SK-N-SH (cell line): ENCODE results near the gene SLC29A1. TPM values are rescaled to one million over a fixed set of nuclear protein-coding genes. Genes with fewer than 3 reads are reported as not detected.

Source experiments
- CTCF ChIA-PET: fragments of 300-600, 350-600 bp; formaldehyde crosslinking; extraction: SDS; loops from one replicate; lab custom pipeline; 2021; lab: Yijun Ruan, JAX
- POLR2A ChIA-PET: fragments of 350-600 bp; sonication (Branson Sonifier 250); formaldehyde crosslinking; extraction: SDS; loops from one replicate; lab custom pipeline; 2020; ENCODE audit warnings: antibody characterized with exemption, inconsistent platforms; lab: Yijun Ruan, JAX
- DNase-seq: peaks from one replicate; pipeline ENCODE4 v3.0.0; 2012
- H2AFZ ChIP-seq: fragments of 200-600 bp; sonication (generic); 2 replicates; pipeline ENCODE4 v1.8.1; 2016; ENCODE audit warnings: antibody characterized with exemption, mild to moderate bottlenecking, low read depth
- H3F3A ChIP-seq: fragments of 200-600 bp; sonication (generic); replicated peaks from 2 replicates; pipeline ENCODE3; 2016; ENCODE audit warnings: antibody characterized with exemption, mild to moderate bottlenecking; ENCODE audit not compliant: insufficient read depth
- H3K27ac ChIP-seq, 2 experiments: fragments of 200-500 bp in 1 of 2; fragments of 200-600 bp in 1 of 2; sonication (Bioruptor generic) in 1 of 2; sonication (generic), shearing (Covaris generic) in 1 of 2; 2 replicates each; pipeline versions ENCODE4 v1.5.1 to v1.6.1; 2014 to 2016; ENCODE audit warnings: low read depth in 2 of 2, inconsistent platforms in 1 of 2, low read length in 1 of 2, mild to moderate bottlenecking in 1 of 2, mixed read lengths in 1 of 2
- H3K27me3 ChIP-seq: fragments of 200-600 bp; sonication (generic), shearing (Covaris generic); 2 replicates; pipeline ENCODE4 v1.6.1; 2016; ENCODE audit warnings: mixed run types; ENCODE audit not compliant: insufficient read depth
- H3K36me3 ChIP-seq, 2 experiments: fragments of 200-500 bp in 1 of 2; fragments of 200-600 bp in 1 of 2; sonication (Bioruptor generic) in 1 of 2; sonication (generic) in 1 of 2; replicated peaks in 1 of 2; 2 replicates each; pipeline versions ENCODE3 to v1.5.1; 2014 to 2016; ENCODE audit warnings: low read length in 1 of 2, mild to moderate bottlenecking in 1 of 2; ENCODE audit not compliant: insufficient read depth in 2 of 2, control insufficient read depth in 1 of 2
- H3K4me1 ChIP-seq, 2 experiments: fragments of 200-500 bp in 1 of 2; fragments of 200-600 bp in 1 of 2; sonication (Bioruptor generic) in 1 of 2; sonication (generic), shearing (Covaris generic) in 1 of 2; 2 replicates each; pipeline versions ENCODE4 v1.5.1 to v1.6.1; 2014 to 2016; ENCODE audit warnings: low read depth in 1 of 2, low read length in 1 of 2, mixed run types in 1 of 2; ENCODE audit not compliant: insufficient read depth in 2 of 2, control insufficient read depth in 1 of 2
- H3K4me2 ChIP-seq: fragments of 200-600 bp; sonication (generic), shearing (Covaris generic); 2 replicates; pipeline ENCODE4 v1.6.1; 2017; ENCODE audit warnings: mixed run types
- H3K4me3 ChIP-seq, 2 experiments: fragments of 200-500 bp in 1 of 2; fragments of 200-600 bp in 1 of 2; sonication (Bioruptor generic) in 1 of 2; sonication (generic), shearing (Covaris generic) in 1 of 2; 2 replicates each; pipeline versions ENCODE4 v1.5.1 to v1.8.1; 2014 to 2016; ENCODE audit warnings: low read depth in 2 of 2, inconsistent platforms in 1 of 2, low read length in 1 of 2, mild to moderate bottlenecking in 1 of 2, mixed read lengths in 1 of 2, moderate library complexity in 1 of 2
- H3K79me2 ChIP-seq: fragments of 200-600 bp; sonication (generic); 2 replicates; pipeline ENCODE4 v1.8.1; 2017; ENCODE audit warnings: mild to moderate bottlenecking; ENCODE audit not compliant: insufficient read depth
- H3K9ac ChIP-seq: fragments of 200-600 bp; sonication (generic); 2 replicates; pipeline ENCODE4 v1.6.1; 2017; ENCODE audit warnings: mixed run types
- H3K9me2 ChIP-seq: fragments of 200-600 bp; sonication (generic); 2 replicates; pipeline ENCODE4 v1.6.1; 2017; ENCODE audit warnings: mixed run types
- H3K9me3 ChIP-seq: fragments of 200-600 bp; sonication (generic); 2 replicates; pipeline ENCODE4 v1.6.1; 2017; ENCODE audit warnings: mixed run types, mild to moderate bottlenecking, moderate library complexity
- H4K20me1 ChIP-seq: fragments of 200-600 bp; sonication (generic); 2 replicates; pipeline ENCODE4 v1.6.1; 2017; ENCODE audit warnings: mild to moderate bottlenecking, mixed run types; ENCODE audit not compliant: insufficient read depth
- EP300 ChIP-seq, 2 experiments: IDR thresholded peaks; 2 replicates each; pipeline versions ENCODE4 v1.4.0 to v1.6.1; 2012; ENCODE audit warnings: borderline replicate concordance in 1 of 2, low read depth in 1 of 2, low read length in 1 of 2
- EZH2phosphoT487 ChIP-seq: fragments of 200-600 bp; sonication (generic); IDR thresholded peaks from 2 replicates; pipeline ENCODE4 v1.6.1; 2017; ENCODE audit warnings: low read depth, mixed run types, mild to moderate bottlenecking, antibody characterized with exemption, moderate library complexity, borderline replicate concordance
- FOSL2 ChIP-seq: IDR thresholded peaks from 2 replicates; pipeline ENCODE4 v1.4.0; 2012; ENCODE audit warnings: low read depth, mild to moderate bottlenecking, moderate library complexity, borderline replicate concordance
- GATA2 ChIP-seq: sonication (generic); formaldehyde crosslinking; IDR thresholded peaks from 2 replicates; pipeline ENCODE4 v1.5.0; 2020; ENCODE audit warnings: mild to moderate bottlenecking, missing genetic modification reagents
- JUND ChIP-seq: IDR thresholded peaks from 2 replicates; pipeline ENCODE4 v1.4.0; 2012
- MXI1 ChIP-seq: IDR thresholded peaks from 2 replicates; pipeline ENCODE4 v1.6.1; 2012; ENCODE audit warnings: mild to moderate bottlenecking, low read depth, low read length, improper control_type of control experiment
- NRF1 ChIP-seq: IDR thresholded peaks from 2 replicates; pipeline ENCODE4 v1.6.1; 2012; ENCODE audit warnings: low read depth, mild to moderate bottlenecking, low read length
- RAD21 ChIP-seq: IDR thresholded peaks from 2 replicates; pipeline ENCODE4 v1.6.1; 2012; ENCODE audit warnings: mild to moderate bottlenecking, low read length
- RCOR1 ChIP-seq: fragments of 150-350 bp; IDR thresholded peaks from 2 replicates; pipeline ENCODE4 v1.6.1; 2017; ENCODE audit warnings: antibody characterized with exemption, low read length
- REST ChIP-seq: IDR thresholded peaks from 2 replicates; pipeline ENCODE4 v1.6.1; 2012; ENCODE audit warnings: mild to moderate bottlenecking, low read depth, low read length, moderate library complexity
- RFX5 ChIP-seq: IDR thresholded peaks from 2 replicates; pipeline ENCODE4 v1.6.1; 2012; ENCODE audit warnings: mild to moderate bottlenecking, improper control_type of control experiment, low read length
- SIN3A ChIP-seq: IDR thresholded peaks from 2 replicates; pipeline ENCODE4 v1.6.1; 2012; ENCODE audit warnings: low read depth, mild to moderate bottlenecking, low read length, moderate library complexity, borderline replicate concordance
- TAF1 ChIP-seq: IDR thresholded peaks from 2 replicates; pipeline ENCODE4 v1.6.1; 2012; ENCODE audit warnings: low read depth, mild to moderate bottlenecking, low read length, moderate library complexity, borderline replicate concordance
- USF2 ChIP-seq: fragments of 150-350 bp; IDR thresholded peaks from 2 replicates; pipeline ENCODE4 v1.6.1; 2017; ENCODE audit warnings: antibody characterized with exemption, low read length, low read depth, borderline replicate concordance
- YY1 ChIP-seq: IDR thresholded peaks from 2 replicates; pipeline ENCODE4 v1.4.0; 2012; ENCODE audit warnings: low read depth, mild to moderate bottlenecking
- ZBTB33 ChIP-seq: IDR thresholded peaks from 2 replicates; pipeline ENCODE4 v1.4.0; 2012; ENCODE audit warnings: low read depth, borderline replicate concordance
- WGBS: methylation state at CpG from one replicate; pipeline ENCODE4 v1.1.6; 2017; ENCODE audit warnings: low lambda C conversion rate; 5-methylcytosine and 5-hydroxymethylcytosine counted together
- polyA plus RNA-seq, 3 experiments: library from polyadenylated mRNA; depleted of rRNA; stranded (reverse); fragments of >200 nt; gene quantifications; 2 replicates each; pipeline ENCODE4 v1.2.3, GENCODE V29; 2012
- TF ChIP-seq, protein P1 (sequence below): IDR thresholded peaks from 2 replicates; pipeline ENCODE4; 2012
- TF ChIP-seq, protein P2 (sequence below): fragments of 200-600 bp; sonication (generic); IDR thresholded peaks from 2 replicates; pipeline ENCODE4 v1.6.1; 2017; ENCODE audit warnings: antibody characterized with exemption, mild to moderate bottlenecking, moderate library complexity

SLC29A1 gene
- polyA plus RNA-seq, 1 of the 3 experiments (the other 2 are of a cell fraction), result 44.5 TPM

GRCh38 chr6:44217332-44218143, 5.9 kb upstream of the SLC29A1 start:
- no peak overlapping the region for H2AFZ ChIP-seq
- no peaks in the 10 kb centered on the region for H3K79me2 ChIP-seq
- CTCF ChIA-PET, result interaction anchor here (2.4 to 13.7 kb wide), 3 partner anchors 17 to 45 kb away, joined by 10 to 224 read pairs (median 15); no protein-coding TSS in a partner anchor
- no peaks in the 10 kb centered on the region for H4K20me1 ChIP-seq
- H3K36me3 ChIP-seq, result no peaks in the 10 kb centered on the region
- no peak overlapping the region for H3K4me3 ChIP-seq
- peaks cover 4% of the 10 kb centered on the region for H3F3A ChIP-seq
- no peaks in the 10 kb centered on the region for H3K27me3 ChIP-seq
- no peak overlapping the region for H3K27ac ChIP-seq
- H3K9ac ChIP-seq, result no peak overlapping the region
- no peak for TF ChIP-seq YY1
- TF ChIP-seq, protein P1, sequence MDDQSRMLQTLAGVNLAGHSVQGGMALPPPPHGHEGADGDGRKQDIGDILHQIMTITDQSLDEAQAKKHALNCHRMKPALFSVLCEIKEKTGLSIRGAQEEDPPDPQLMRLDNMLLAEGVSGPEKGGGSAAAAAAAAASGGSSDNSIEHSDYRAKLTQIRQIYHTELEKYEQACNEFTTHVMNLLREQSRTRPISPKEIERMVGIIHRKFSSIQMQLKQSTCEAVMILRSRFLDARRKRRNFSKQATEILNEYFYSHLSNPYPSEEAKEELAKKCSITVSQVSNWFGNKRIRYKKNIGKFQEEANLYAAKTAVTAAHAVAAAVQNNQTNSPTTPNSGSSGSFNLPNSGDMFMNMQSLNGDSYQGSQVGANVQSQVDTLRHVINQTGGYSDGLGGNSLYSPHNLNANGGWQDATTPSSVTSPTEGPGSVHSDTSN, result no peak
- no peak for TF ChIP-seq RAD21
- TF ChIP-seq ZBTB33, result no peak
- TF ChIP-seq SIN3A, result no peak
- no peak for TF ChIP-seq RFX5
- TF ChIP-seq RCOR1, result no peak
- TF ChIP-seq GATA2 (CRISPR knock-in tag), result no peak
- TF ChIP-seq USF2, result no peak
- no peak for TF ChIP-seq NRF1
- TF ChIP-seq JUND, result no peak
- TF ChIP-seq REST, result no peak
- TF ChIP-seq, protein P2, sequence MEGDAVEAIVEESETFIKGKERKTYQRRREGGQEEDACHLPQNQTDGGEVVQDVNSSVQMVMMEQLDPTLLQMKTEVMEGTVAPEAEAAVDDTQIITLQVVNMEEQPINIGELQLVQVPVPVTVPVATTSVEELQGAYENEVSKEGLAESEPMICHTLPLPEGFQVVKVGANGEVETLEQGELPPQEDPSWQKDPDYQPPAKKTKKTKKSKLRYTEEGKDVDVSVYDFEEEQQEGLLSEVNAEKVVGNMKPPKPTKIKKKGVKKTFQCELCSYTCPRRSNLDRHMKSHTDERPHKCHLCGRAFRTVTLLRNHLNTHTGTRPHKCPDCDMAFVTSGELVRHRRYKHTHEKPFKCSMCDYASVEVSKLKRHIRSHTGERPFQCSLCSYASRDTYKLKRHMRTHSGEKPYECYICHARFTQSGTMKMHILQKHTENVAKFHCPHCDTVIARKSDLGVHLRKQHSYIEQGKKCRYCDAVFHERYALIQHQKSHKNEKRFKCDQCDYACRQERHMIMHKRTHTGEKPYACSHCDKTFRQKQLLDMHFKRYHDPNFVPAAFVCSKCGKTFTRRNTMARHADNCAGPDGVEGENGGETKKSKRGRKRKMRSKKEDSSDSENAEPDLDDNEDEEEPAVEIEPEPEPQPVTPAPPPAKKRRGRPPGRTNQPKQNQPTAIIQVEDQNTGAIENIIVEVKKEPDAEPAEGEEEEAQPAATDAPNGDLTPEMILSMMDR, result no peak
- TF ChIP-seq EP300 (IDR thresholded peaks at IDR 0.05; ENCODE audit: borderline replicate concordance in 1 of 2, low read depth in 1 of 2, low read length in 1 of 2), result no peak
- TF ChIP-seq FOSL2, result no peak
- TF ChIP-seq EZH2phosphoT487, result no peak
- no peak for TF ChIP-seq MXI1
- no peak for TF ChIP-seq TAF1
- no peaks in the 10 kb centered on the region for H3K9me3 ChIP-seq
- no peak for DNase-seq
- H3K4me1 ChIP-seq, result peaks cover 9 to 35% of the 10 kb centered on the region in 2 experiments; a peak in 3 of 4 replicates
- H3K9me2 ChIP-seq, result no peaks in the 10 kb centered on the region
- 87% methylated on average over 3 of the region's 16 CpGs for WGBS
- POLR2A ChIA-PET, result no interaction called here
- no peak overlapping the region for H3K4me2 ChIP-seq
